CD4-positive, alpha-beta T cell (primary cell): Measurements from ENCODE around the gene RAB44. TPM values are rescaled to one million over a fixed set of nuclear protein-coding genes. Genes with fewer than 3 reads are reported as not detected.

ENCODE experiments used
- ATAC-seq: fragments of 200-7000 bp; cut with Tn5 transposase; one replicate; pipeline ENCODE4 v1.10.0; 2022; ENCODE audit warnings: mild to moderate bottlenecking; ENCODE audit not compliant: poor library complexity
- CTCF ChIA-PET: fragments of 350-600 bp; sonication (Branson Sonifier 250); formaldehyde crosslinking; loops from one replicate; lab custom pipeline; 2021; ENCODE audit warnings: antibody characterized with exemption, inconsistent platforms; lab: Charles Lee
- POLR2A ChIA-PET: fragments of 350-600 bp; sonication (Branson Sonifier 250); formaldehyde crosslinking; loops from one replicate; lab custom pipeline; 2021; ENCODE audit warnings: antibody characterized with exemption, inconsistent platforms; lab: Charles Lee
- DNase-seq, 14 experiments: peaks; one replicate each; pipeline ENCODE4 v3.0.0-alpha.2; 2013 to 2020; ENCODE audit warnings: mixed read lengths in 2 of 14
- H3K27ac ChIP-seq, 2 donors: one replicate each; pipeline versions ENCODE4 v1.5.1 to v1.7.0; 2013; ENCODE audit warnings: low read length in 2 of 2, low read depth in 1 of 2, mild to moderate bottlenecking in 1 of 2
- H3K27me3 ChIP-seq, 2 experiments: 1 replicate in 1 of 2; 2 replicates in 1 of 2; pipeline versions ENCODE4 v1.6.1 to v1.7.0; 2013; ENCODE audit warnings: low read length in 2 of 2, control low read depth in 1 of 2, mild to moderate bottlenecking in 1 of 2, moderate library complexity in 1 of 2; ENCODE audit not compliant: insufficient read depth in 2 of 2, control insufficient read depth in 1 of 2
- H3K36me3 ChIP-seq: one replicate; pipeline ENCODE4 v1.6.1; 2013; ENCODE audit warnings: low read length, control low read depth; ENCODE audit not compliant: insufficient read depth
- H3K4me1 ChIP-seq: one replicate; pipeline ENCODE4 v1.6.1; 2013; ENCODE audit warnings: low read length, control low read depth; ENCODE audit not compliant: insufficient read depth
- H3K4me3 ChIP-seq: one replicate; pipeline ENCODE4 v1.5.1; 2013; ENCODE audit warnings: mild to moderate bottlenecking, low read length, moderate library complexity
- H3K9me3 ChIP-seq, 2 experiments: 1 replicate in 1 of 2; 2 replicates in 1 of 2; pipeline versions ENCODE4 v1.6.1 to v1.7.0; 2013; ENCODE audit warnings: low read length in 2 of 2, mild to moderate bottlenecking in 2 of 2, control low read depth in 1 of 2, moderate library complexity in 1 of 2; ENCODE audit not compliant: control insufficient read depth in 1 of 2, insufficient read depth in 1 of 2
- H3K27ac Mint-ChIP-seq: one replicate; pipeline ENCODE4 v1.8.0; 2020; ENCODE audit warnings: mixed read lengths
- H3K27me3 Mint-ChIP-seq: one replicate; pipeline ENCODE4 v1.8.0; 2021; ENCODE audit warnings: mixed read lengths
- H3K36me3 Mint-ChIP-seq: one replicate; pipeline ENCODE4 v1.8.0; 2021; ENCODE audit warnings: low read depth, mixed read lengths
- H3K4me1 Mint-ChIP-seq: one replicate; pipeline ENCODE4 v1.8.0; 2021; ENCODE audit warnings: low read depth, mixed read lengths
- H3K4me3 Mint-ChIP-seq: one replicate; pipeline ENCODE4 v1.8.0; 2020; ENCODE audit warnings: mild to moderate bottlenecking, mixed read lengths
- H3K9me3 Mint-ChIP-seq: one replicate; pipeline ENCODE4 v1.8.0; 2020; ENCODE audit warnings: mixed read lengths
- intact Hi-C, 2 experiments: fragments of 100-400 bp; cut with DNase I in 1 of 2; cut with micrococcal nuclease in 1 of 2; formaldehyde crosslinking; loops; one replicate each; pipeline versions ENCODE4 v1.15.1 to v1.9.0; 2023 to 2025; cut with DNase I, micrococcal nuclease
- total RNA-seq, 174 experiments: library from RNA in 2 of 174; stranded (reverse) in 2 of 174; gene quantifications; one replicate each; pipeline ENCODE4 v1.2.3 and lab custom pipeline; 2021 to 2026
- TF ChIP-seq, protein P1 (sequence below): fragments of 200-600 bp; IDR thresholded peaks from one replicate; pipeline ENCODE4 v1.8.0; 2022; ENCODE audit warnings: antibody characterized with exemption, mild to moderate bottlenecking

Gene RAB44
- total RNA-seq, 2 experiments from 2014 or later: 0.22 TPM

- no peaks in the 10 kb centered on the region for H3K36me3 Mint-ChIP-seq
- Histone ChIP-seq H3K4me1 (peaks cover 26% of the 10 kb centered on the region), H3K27me3 (no peaks in the 10 kb centered on the region), H3K36me3 (no peaks in the 10 kb centered on the region), H3K27ac (no peak overlapping the region), H3K9me3 (no peaks in the 10 kb centered on the region), H3K4me3 (no peak overlapping the region)
- H3K4me1 Mint-ChIP-seq: peaks cover under 1% of the 10 kb centered on the region
- DNase-seq (no peak), ATAC-seq (no peak)
- H3K9me3 Mint-ChIP-seq: no peaks in the 10 kb centered on the region
- CTCF ChIA-PET: no interaction called here
- intact Hi-C loops: no loop called here
- H3K4me3 Mint-ChIP-seq: no peak overlapping the region
- POLR2A ChIA-PET: no interaction called here
- TF ChIP-seq, protein P1, sequence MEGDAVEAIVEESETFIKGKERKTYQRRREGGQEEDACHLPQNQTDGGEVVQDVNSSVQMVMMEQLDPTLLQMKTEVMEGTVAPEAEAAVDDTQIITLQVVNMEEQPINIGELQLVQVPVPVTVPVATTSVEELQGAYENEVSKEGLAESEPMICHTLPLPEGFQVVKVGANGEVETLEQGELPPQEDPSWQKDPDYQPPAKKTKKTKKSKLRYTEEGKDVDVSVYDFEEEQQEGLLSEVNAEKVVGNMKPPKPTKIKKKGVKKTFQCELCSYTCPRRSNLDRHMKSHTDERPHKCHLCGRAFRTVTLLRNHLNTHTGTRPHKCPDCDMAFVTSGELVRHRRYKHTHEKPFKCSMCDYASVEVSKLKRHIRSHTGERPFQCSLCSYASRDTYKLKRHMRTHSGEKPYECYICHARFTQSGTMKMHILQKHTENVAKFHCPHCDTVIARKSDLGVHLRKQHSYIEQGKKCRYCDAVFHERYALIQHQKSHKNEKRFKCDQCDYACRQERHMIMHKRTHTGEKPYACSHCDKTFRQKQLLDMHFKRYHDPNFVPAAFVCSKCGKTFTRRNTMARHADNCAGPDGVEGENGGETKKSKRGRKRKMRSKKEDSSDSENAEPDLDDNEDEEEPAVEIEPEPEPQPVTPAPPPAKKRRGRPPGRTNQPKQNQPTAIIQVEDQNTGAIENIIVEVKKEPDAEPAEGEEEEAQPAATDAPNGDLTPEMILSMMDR: no peak
- H3K27ac Mint-ChIP-seq: no peak overlapping the region
- no peaks in the 10 kb centered on the region for H3K27me3 Mint-ChIP-seq
Measured at GRCh38 chr6:36739947-36740817, 42.6 kb downstream of the RAB44 start.

GRCh38 chr6:36740818-36741179, 43.2 kb downstream of the RAB44 start:
- H3K27ac ChIP-seq: no peak overlapping the region
- DNase-seq (no peak), ATAC-seq (no peak)
- Mint-ChIP-seq H3K27ac (no peak overlapping the region), H3K4me3 (no peak overlapping the region), H3K4me1 (no peaks in the 10 kb centered on the region), H3K9me3 (no peaks in the 10 kb centered on the region), H3K36me3 (no peaks in the 10 kb centered on the region), H3K27me3 (no peaks in the 10 kb centered on the region)
- H3K36me3 ChIP-seq: no peaks in the 10 kb centered on the region
- intact Hi-C loops: no loop called here
- peaks cover 19% of the 10 kb centered on the region for H3K4me1 ChIP-seq
- TF ChIP-seq, protein P1: no peak
- ChIA-PET CTCF (no interaction called here), POLR2A (no interaction called here)
- H3K4me3 ChIP-seq: no peak overlapping the region
- H3K27me3 ChIP-seq: no peaks in the 10 kb centered on the region
- no peaks in the 10 kb centered on the region for H3K9me3 ChIP-seq

- DNase-seq (no peak), ATAC-seq (no peak)
- TF ChIP-seq, protein P1: no peak
- Mint-ChIP-seq H3K27me3 (no peaks in the 10 kb centered on the region), H3K4me1 (no peaks in the 10 kb centered on the region), H3K4me3 (no peak overlapping the region), H3K9me3 (no peaks in the 10 kb centered on the region), H3K27ac (no peak overlapping the region), H3K36me3 (no peaks in the 10 kb centered on the region)
- no peaks in the 10 kb centered on the region for H3K27me3 ChIP-seq
- ChIA-PET POLR2A (no interaction called here), CTCF (no interaction called here)
- H3K4me3 ChIP-seq: no peak overlapping the region
- H3K36me3 ChIP-seq: no peaks in the 10 kb centered on the region
- H3K4me1 ChIP-seq: peaks cover 19% of the 10 kb centered on the region
- H3K27ac ChIP-seq: no peak overlapping the region
- intact Hi-C loops: no loop called here
- no peaks in the 10 kb centered on the region for H3K9me3 ChIP-seq
Measured at GRCh38 chr6:36742146-36742545, 44.5 kb downstream of the RAB44 start.
